ENCODE data around the gene EXOC6.
A peak's percentile ranks its signal among the peaks of the same experiment; 100 is the strongest.

DNA sequence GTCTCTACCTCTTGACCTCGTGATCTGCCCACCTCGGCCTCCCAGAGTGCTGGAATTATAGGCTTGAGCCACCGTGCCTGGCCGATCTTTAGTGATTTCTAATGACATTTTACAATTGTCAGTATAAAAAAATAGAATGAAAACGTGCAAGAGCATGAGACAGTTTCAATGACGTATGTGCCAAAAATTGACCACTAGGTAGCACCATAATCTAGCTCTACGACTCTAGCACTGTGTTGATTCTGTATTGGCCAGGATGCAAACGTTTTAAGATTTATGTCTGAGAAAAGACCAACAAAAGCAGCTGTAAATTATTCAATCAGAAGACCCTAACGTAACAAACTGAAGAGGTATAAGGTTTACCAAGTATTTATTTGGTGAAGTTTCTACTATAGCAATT, 25.4 kb upstream of the EXOC6 start:
- TF ChIP-seq NR2C1 (IDR thresholded peaks at IDR 0.05) = no peak
- TF ChIP-seq ETV6 (conservative IDR thresholded peaks at IDR 0.05 in 1 of 2, IDR thresholded peaks at IDR 0.05 in 1 of 2; ENCODE audit: borderline replicate concordance in 1 of 2, low read depth in 1 of 2) = no peak
- TF ChIP-seq HDAC2 (IDR thresholded peaks at IDR 0.05) = no peak
- TF ChIP-seq, protein P1, sequence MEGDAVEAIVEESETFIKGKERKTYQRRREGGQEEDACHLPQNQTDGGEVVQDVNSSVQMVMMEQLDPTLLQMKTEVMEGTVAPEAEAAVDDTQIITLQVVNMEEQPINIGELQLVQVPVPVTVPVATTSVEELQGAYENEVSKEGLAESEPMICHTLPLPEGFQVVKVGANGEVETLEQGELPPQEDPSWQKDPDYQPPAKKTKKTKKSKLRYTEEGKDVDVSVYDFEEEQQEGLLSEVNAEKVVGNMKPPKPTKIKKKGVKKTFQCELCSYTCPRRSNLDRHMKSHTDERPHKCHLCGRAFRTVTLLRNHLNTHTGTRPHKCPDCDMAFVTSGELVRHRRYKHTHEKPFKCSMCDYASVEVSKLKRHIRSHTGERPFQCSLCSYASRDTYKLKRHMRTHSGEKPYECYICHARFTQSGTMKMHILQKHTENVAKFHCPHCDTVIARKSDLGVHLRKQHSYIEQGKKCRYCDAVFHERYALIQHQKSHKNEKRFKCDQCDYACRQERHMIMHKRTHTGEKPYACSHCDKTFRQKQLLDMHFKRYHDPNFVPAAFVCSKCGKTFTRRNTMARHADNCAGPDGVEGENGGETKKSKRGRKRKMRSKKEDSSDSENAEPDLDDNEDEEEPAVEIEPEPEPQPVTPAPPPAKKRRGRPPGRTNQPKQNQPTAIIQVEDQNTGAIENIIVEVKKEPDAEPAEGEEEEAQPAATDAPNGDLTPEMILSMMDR (IDR thresholded peaks at IDR 0.05 in 2 of 3, conservative IDR thresholded peaks at IDR 0.05 in 1 of 3; ENCODE audit: control insufficient read depth in 2 of 3, extremely low read depth in 1 of 3, insufficient read depth in 1 of 3, low read depth in 3 of 3, low read length in 3 of 3) = 0 out of 6 replicates have a peak, but pooled peaks of 1 of the 3 experiments have one; percentile 9
- TF ChIP-seq RELA (IDR thresholded peaks at IDR 0.05; ENCODE audit: borderline replicate concordance, partially characterized antibody) = no peak
- TF ChIP-seq POLR2AphosphoS5 (IDR thresholded peaks at IDR 0.05; ENCODE audit: low read length) = no peak
- no peak for TF ChIP-seq POLR2A (IDR thresholded peaks at IDR 0.05; ENCODE audit: low read depth, low read length)
- no peak for TF ChIP-seq RFX5 (IDR thresholded peaks at IDR 0.05; ENCODE audit: low read depth, low read length)
- TF ChIP-seq SUZ12 (IDR thresholded peaks at IDR 0.05; ENCODE audit: unreplicated experiment) = no peak
